Measurements from ENCODE around the gene TBX10.

DNA sequence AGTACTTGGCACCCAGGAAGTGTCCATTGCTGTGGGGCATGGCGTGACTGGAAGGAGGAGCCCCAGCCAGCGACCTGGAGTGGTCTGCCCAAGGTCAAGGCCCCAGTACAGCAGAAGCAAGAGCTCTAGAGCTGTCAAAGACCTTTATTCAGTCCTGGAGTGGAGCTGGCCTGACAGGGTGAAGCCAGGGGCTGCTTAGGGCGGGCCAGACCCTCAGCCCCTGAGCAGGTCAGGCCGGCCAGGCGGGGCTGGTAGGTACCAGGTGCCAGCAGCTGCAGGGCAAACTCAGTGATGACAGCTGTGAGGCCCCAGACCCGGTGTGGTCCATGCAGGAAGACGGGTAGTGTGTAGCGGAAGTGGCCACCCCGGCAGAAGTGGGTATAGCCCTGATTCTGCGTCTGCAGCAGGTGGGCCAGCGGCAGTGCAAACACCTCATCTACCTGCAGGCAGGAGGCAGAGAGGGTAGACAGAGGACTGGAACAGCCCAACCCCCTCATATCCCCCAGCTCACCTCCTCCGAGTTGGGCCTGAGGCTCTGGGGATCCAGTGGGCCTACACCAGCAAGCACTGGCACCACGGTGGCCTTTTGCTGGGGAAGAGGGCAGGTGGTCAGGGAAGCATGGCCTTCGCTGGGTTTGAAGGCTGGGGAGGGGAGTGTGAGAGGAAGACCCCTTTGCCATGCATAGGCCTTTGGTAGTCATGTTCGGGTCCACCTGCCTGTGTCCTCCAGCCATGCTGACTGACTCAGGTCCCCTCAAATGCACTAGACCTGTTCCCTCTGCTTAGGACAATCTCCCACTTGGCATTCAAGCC is 11.5 kb downstream of the TBX10 start:
- TF ChIP-seq CTCF (conservative IDR thresholded peaks at IDR 0.05 in 1 of 2, IDR thresholded peaks at IDR 0.05 in 1 of 2; ENCODE audit: extremely low read depth in 1 of 2, insufficient read depth in 1 of 2, low read depth in 1 of 2, low read length in 2 of 2) (no peak), EZH2 (IDR thresholded peaks at IDR 0.05; ENCODE audit: borderline replicate concordance, low read length) (no peak)
